MM.1S (cell line): ENCODE data around the gene PARVA.

Experiments used
- DNase-seq: peaks from one replicate; pipeline ENCODE4 v3.0.0-alpha.2; 2015
- H2AFZ ChIP-seq: fragments of 300-600 bp; sonication (generic); 2 replicates; pipeline ENCODE4 v1.6.0; 2016; ENCODE audit warnings: antibody characterized with exemption, low read length
- H3F3A ChIP-seq: fragments of 300-600 bp; sonication (generic); 2 replicates; pipeline ENCODE4 v1.6.1; 2016; ENCODE audit warnings: mild to moderate bottlenecking, antibody characterized with exemption, low read length, moderate library complexity, mixed read lengths; ENCODE audit not compliant: insufficient read depth
- H3K27ac ChIP-seq: fragments of 300-600 bp; sonication (generic); 2 replicates; pipeline ENCODE4 v1.5.1; 2016; ENCODE audit warnings: mild to moderate bottlenecking, low read length
- H3K27me3 ChIP-seq: fragments of 300-600 bp; sonication (generic); replicated peaks from 2 replicates; pipeline ENCODE4 v1.6.0; 2016; ENCODE audit warnings: low read length; ENCODE audit not compliant: insufficient read depth
- H3K36me3 ChIP-seq: fragments of 300-600 bp; sonication (generic); replicated peaks from 2 replicates; pipeline ENCODE4 v1.6.1; 2016; ENCODE audit warnings: mild to moderate bottlenecking, low read length, mixed read lengths; ENCODE audit not compliant: insufficient read depth
- H3K4me1 ChIP-seq: fragments of 300-600 bp; sonication (generic); 2 replicates; pipeline ENCODE4 v1.6.1; 2016; ENCODE audit warnings: low read length, mixed read lengths
- H3K4me2 ChIP-seq: fragments of 300-600 bp; sonication (generic); 2 replicates; pipeline ENCODE4 v1.6.0; 2016; ENCODE audit warnings: low read depth, low read length
- H3K4me3 ChIP-seq: fragments of 300-600 bp; sonication (generic); 2 replicates; pipeline ENCODE4 v1.5.1; 2016; ENCODE audit warnings: low read length, mixed read lengths
- H3K79me2 ChIP-seq: fragments of 300-600 bp; sonication (generic); 2 replicates; pipeline ENCODE4 v1.6.1; 2016; ENCODE audit warnings: mixed run types, low read length, mixed read lengths
- H3K9ac ChIP-seq: fragments of 300-600 bp; sonication (generic); 2 replicates; pipeline ENCODE4 v1.6.1; 2016; ENCODE audit warnings: low read length, mixed read lengths
- H3K9me2 ChIP-seq: fragments of 300-600 bp; sonication (generic); replicated peaks from 2 replicates; pipeline ENCODE4 v1.6.1; 2016; ENCODE audit warnings: mild to moderate bottlenecking, low read length, mixed read lengths; ENCODE audit not compliant: insufficient read depth
- H3K9me3 ChIP-seq: fragments of 300-600 bp; sonication (generic); replicated peaks from 2 replicates; pipeline ENCODE4 v1.6.1; 2016; ENCODE audit warnings: mild to moderate bottlenecking, low read length, mixed read lengths; ENCODE audit not compliant: insufficient read depth
- H4K20me1 ChIP-seq: fragments of 300-600 bp; sonication (generic); 2 replicates; pipeline ENCODE4 v1.6.1; 2016; ENCODE audit warnings: mild to moderate bottlenecking, low read length, moderate library complexity, mixed read lengths; ENCODE audit not compliant: insufficient read depth
- EZH2 ChIP-seq: fragments of 300-600 bp; sonication (generic); optimal IDR thresholded peaks from 2 replicates; pipeline ENCODE3; 2017; ENCODE audit warnings: low read depth, mild to moderate bottlenecking, antibody characterized with exemption, low read length, mixed read lengths
- EZH2phosphoT487 ChIP-seq: fragments of 300-600 bp; sonication (generic); IDR thresholded peaks from 2 replicates; pipeline ENCODE4 v1.6.1; 2018; ENCODE audit warnings: antibody characterized with exemption, low read length
- TF ChIP-seq, protein P1 (sequence below): fragments of 300-600 bp; sonication (generic); IDR thresholded peaks from 2 replicates; pipeline ENCODE4 v1.5.1; 2016; ENCODE audit warnings: antibody characterized with exemption, low read length, mixed read lengths

The PARVA gene

DNA sequence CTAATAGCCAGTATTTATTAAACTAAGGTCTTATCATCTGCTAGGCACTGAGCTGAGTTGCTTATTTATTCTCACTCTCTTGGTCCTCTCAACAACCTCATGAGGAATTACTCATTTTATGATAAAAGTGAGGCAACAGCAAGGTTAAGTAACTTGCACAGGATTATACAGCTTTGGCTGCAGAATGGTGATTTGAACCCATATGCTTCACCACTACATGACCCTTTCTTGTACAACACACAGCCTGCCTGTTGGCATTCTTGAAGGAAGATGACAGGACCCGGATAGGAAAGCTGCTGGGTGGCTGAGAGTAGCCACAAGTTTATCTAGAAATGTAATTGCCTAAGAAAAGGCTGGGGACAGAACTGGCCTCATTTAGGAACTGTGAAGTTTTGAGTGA is 5.3 kb upstream of the PARVA start:
- no peaks in the 10 kb centered on the region for H3K36me3 ChIP-seq
- H3F3A ChIP-seq = no peaks in the 10 kb centered on the region
- DNase-seq = no peak
- TF ChIP-seq EZH2phosphoT487 (no peak), EZH2 (no peak)
- TF ChIP-seq, protein P1, sequence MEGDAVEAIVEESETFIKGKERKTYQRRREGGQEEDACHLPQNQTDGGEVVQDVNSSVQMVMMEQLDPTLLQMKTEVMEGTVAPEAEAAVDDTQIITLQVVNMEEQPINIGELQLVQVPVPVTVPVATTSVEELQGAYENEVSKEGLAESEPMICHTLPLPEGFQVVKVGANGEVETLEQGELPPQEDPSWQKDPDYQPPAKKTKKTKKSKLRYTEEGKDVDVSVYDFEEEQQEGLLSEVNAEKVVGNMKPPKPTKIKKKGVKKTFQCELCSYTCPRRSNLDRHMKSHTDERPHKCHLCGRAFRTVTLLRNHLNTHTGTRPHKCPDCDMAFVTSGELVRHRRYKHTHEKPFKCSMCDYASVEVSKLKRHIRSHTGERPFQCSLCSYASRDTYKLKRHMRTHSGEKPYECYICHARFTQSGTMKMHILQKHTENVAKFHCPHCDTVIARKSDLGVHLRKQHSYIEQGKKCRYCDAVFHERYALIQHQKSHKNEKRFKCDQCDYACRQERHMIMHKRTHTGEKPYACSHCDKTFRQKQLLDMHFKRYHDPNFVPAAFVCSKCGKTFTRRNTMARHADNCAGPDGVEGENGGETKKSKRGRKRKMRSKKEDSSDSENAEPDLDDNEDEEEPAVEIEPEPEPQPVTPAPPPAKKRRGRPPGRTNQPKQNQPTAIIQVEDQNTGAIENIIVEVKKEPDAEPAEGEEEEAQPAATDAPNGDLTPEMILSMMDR = no peak
- H3K4me1 ChIP-seq = no peaks in the 10 kb centered on the region
- no peak overlapping the region for H3K4me3 ChIP-seq
- H3K27me3 ChIP-seq = no peaks in the 10 kb centered on the region
- no peaks in the 10 kb centered on the region for H3K9me2 ChIP-seq
- H3K9me3 ChIP-seq = no peaks in the 10 kb centered on the region
- H3K79me2 ChIP-seq = no peaks in the 10 kb centered on the region
- no peak overlapping the region for H3K9ac ChIP-seq
- no peaks in the 10 kb centered on the region for H4K20me1 ChIP-seq
- no peak overlapping the region for H2AFZ ChIP-seq
- no peak overlapping the region for H3K4me2 ChIP-seq
- no peak overlapping the region for H3K27ac ChIP-seq

DNA sequence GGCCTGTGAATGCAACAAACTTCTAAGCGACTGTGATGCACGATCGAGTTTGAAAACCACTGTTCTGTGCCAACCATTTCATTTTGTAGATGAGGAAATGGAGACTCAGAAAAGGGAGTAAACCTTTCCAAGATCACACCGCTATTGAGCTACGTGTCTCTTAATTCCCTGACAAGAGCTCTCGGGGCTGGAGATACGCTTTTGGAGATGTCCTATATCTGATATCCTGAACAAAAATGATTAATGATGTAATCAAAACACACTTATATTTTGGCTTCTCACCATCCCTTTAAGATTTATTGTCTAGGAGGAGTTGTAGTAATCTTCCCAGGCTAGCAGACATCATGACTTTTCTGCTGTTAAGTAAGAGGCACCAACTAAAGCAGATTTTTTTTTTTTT is 1.7 kb upstream of the PARVA start:
- H3F3A ChIP-seq = no peaks in the 10 kb centered on the region
- H3K36me3 ChIP-seq = no peaks in the 10 kb centered on the region
- H3K4me2 ChIP-seq = no peak overlapping the region
- H3K27ac ChIP-seq = no peak overlapping the region
- H3K4me1 ChIP-seq = no peaks in the 10 kb centered on the region
- H4K20me1 ChIP-seq = no peaks in the 10 kb centered on the region
- no peak overlapping the region for H2AFZ ChIP-seq
- no peaks in the 10 kb centered on the region for H3K9me3 ChIP-seq
- no peak overlapping the region for H3K4me3 ChIP-seq
- no peak overlapping the region for H3K9ac ChIP-seq
- H3K27me3 ChIP-seq = no peaks in the 10 kb centered on the region
- no peaks in the 10 kb centered on the region for H3K79me2 ChIP-seq
- DNase-seq = no peak
- TF ChIP-seq, protein P1 = no peak
- TF ChIP-seq EZH2phosphoT487 (no peak), EZH2 (no peak)
- H3K9me2 ChIP-seq = no peaks in the 10 kb centered on the region

DNA sequence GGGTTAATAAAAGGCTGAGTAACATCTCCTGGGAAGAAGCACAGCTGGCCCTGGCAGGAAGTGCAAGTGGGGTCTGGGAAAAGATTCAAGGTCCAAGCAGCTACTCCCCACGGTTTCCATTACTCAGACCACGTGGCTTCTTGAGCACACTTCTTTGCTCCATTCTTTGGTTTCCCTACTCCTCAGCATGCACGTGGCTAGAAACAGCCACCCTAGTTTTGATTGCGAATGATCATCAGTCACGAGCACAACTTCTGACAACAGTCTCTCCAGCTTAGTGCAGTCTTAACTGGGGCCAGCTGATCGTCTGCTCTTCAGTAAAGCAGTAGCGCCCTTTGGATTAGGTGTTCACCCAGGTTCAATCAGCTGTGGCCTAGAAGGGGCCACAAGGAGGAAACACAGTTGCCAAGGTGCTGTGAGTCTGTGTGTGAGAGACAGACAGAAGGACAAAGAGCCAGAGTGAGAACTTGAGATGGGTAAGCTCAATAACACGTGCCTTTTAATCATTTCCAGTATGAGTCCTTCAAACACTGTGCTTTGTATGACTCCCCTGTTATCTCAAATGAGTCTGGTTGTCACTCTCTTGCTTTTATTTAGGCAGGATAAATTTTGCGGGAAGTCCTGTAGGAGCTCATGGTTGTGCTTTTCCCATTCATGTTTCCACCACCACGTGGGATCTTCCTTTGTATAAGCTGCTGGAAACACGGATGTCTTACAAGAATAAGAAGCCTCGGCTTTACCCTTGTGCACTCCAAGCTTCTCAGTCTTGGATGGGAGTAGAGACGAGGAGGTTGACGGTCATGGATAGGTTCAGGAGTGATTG is 901 bp upstream of the PARVA start:
- H3F3A ChIP-seq = no peaks in the 10 kb centered on the region
- no peak overlapping the region for H2AFZ ChIP-seq
- no peaks in the 10 kb centered on the region for H3K79me2 ChIP-seq
- no peak for DNase-seq
- no peak overlapping the region for H3K4me2 ChIP-seq
- no peak overlapping the region for H3K4me3 ChIP-seq
- TF ChIP-seq, protein P1 = no peak
- TF ChIP-seq EZH2phosphoT487 (no peak), EZH2 (no peak)
- H3K27ac ChIP-seq = no peak overlapping the region
- no peaks in the 10 kb centered on the region for H4K20me1 ChIP-seq
- H3K27me3 ChIP-seq = no peaks in the 10 kb centered on the region
- H3K4me1 ChIP-seq = no peaks in the 10 kb centered on the region
- H3K9ac ChIP-seq = no peak overlapping the region
- H3K9me2 ChIP-seq = no peaks in the 10 kb centered on the region
- no peaks in the 10 kb centered on the region for H3K9me3 ChIP-seq
- no peaks in the 10 kb centered on the region for H3K36me3 ChIP-seq
